Spleen (tissue), 11 donors: ENCODE results near the gene RBM38. TPM values are rescaled to one million over a fixed set of nuclear protein-coding genes. Genes with fewer than 3 reads are reported as not detected.
A peak's percentile ranks its signal among the peaks of the same experiment; 100 is the strongest.

Source experiments
- DNase-seq: peaks from one replicate; pipeline ENCODE4 v3.0.0-alpha.2; 2020
- H3K27ac ChIP-seq, 8 donors: fragments of 200-600 bp; sonication (generic) in 7 of 8; 1 replicate in 4 of 8; 2 replicates in 4 of 8; pipeline versions ENCODE4 v1.5.0 to v1.8.0; 2016 to 2021; ENCODE audit warnings: inconsistent platforms in 4 of 8, mild to moderate bottlenecking in 4 of 8, moderate library complexity in 1 of 8
- H3K27me3 ChIP-seq, 7 donors: fragments of 200-600 bp; sonication (generic) in 6 of 7; replicated peaks in 1 of 7; 1 replicate in 4 of 7; 2 replicates in 3 of 7; pipeline versions ENCODE4 v1.5.0 to v1.8.0; 2016 to 2021; ENCODE audit warnings: inconsistent platforms in 3 of 7, mild to moderate bottlenecking in 1 of 7
- H3K36me3 ChIP-seq, 6 donors: fragments of 200-600 bp; sonication (generic) in 5 of 6; 1 replicate in 4 of 6; 2 replicates in 2 of 6; pipeline versions ENCODE4 v1.5.0 to v1.8.0; 2016 to 2021; ENCODE audit warnings: inconsistent platforms in 2 of 6
- H3K4me1 ChIP-seq, 6 donors: fragments of 200-600 bp; sonication (generic) in 5 of 6; 1 replicate in 3 of 6; 2 replicates in 3 of 6; pipeline versions ENCODE4 v1.5.0 to v1.8.0; 2016 to 2021; ENCODE audit warnings: inconsistent platforms in 3 of 6
- H3K4me3 ChIP-seq, 8 donors: fragments of 200-600 bp; sonication (generic) in 7 of 8; 1 replicate in 4 of 8; 2 replicates in 4 of 8; pipeline versions ENCODE4 v1.5.0 to v1.8.0; 2016 to 2021; ENCODE audit warnings: inconsistent platforms in 4 of 8, mild to moderate bottlenecking in 4 of 8, moderate library complexity in 2 of 8
- H3K9me3 ChIP-seq, 8 donors: fragments of 200-600 bp; sonication (generic) in 7 of 8; 1 replicate in 4 of 8; 2 replicates in 4 of 8; pipeline versions ENCODE4 v1.5.0 to v1.8.0; 2016 to 2021; ENCODE audit warnings: inconsistent platforms in 4 of 8
- CTCF ChIP-seq, 11 experiments: fragments of 200-600 bp in 7 of 11; fragments of 450-650 bp in 4 of 11; sonication (generic) in 4 of 11; IDR thresholded peaks in 8 of 11; conservative IDR thresholded peaks in 3 of 11; 1 replicate in 7 of 11; 2 replicates in 4 of 11; pipeline versions ENCODE4 v1.4.0 to v1.8.0; 2016 to 2021; ENCODE audit warnings: antibody characterized with exemption in 11 of 11, inconsistent platforms in 4 of 11, mild to moderate bottlenecking in 1 of 11
- POLR2A ChIP-seq, 3 donors: fragments of 450-650 bp; IDR thresholded peaks; one replicate each; pipeline ENCODE4 v1.5.1; 2017; ENCODE audit warnings: antibody characterized with exemption in 3 of 3, mild to moderate bottlenecking in 1 of 3
- POLR2AphosphoS5 ChIP-seq, 3 donors: sonication (generic); formaldehyde crosslinking; IDR thresholded peaks; one replicate each; pipeline ENCODE4 v1.5.1; 2017; ENCODE audit warnings: antibody characterized with exemption in 3 of 3
- WGBS, 5 donors: extraction: QIAGEN DNeasy Blood & Tissue Kit in 3 of 5; methylation state at CpG; one replicate each; pipeline versions ENCODE4 v1.1.5 to v1.1.7; 2013 to 2018; 5-methylcytosine and 5-hydroxymethylcytosine counted together
- intact Hi-C: fragments of 100-400 bp; cut with DNase I; formaldehyde crosslinking; loops from one replicate; pipeline ENCODE4 v1.15.0; 2023; ENCODE audit warnings: low total_unique reads
- polyA plus RNA-seq, 3 donors: library from polyadenylated mRNA; stranded (reverse); fragments of 200-250 nt; gene quantifications; one replicate each; pipeline ENCODE4 v1.2.1, GENCODE V29; 2013
- total RNA-seq, 7 donors: library from RNA; depleted of rRNA in 3 of 7; stranded (reverse); fragments of >200 nt in 3 of 7; fragmentation: NEBNext Ultra II Directional in 4 of 7; extraction: Animal tissue kit (Norgen Biotek cat#: 25700) in 4 of 7; gene quantifications; one replicate each; pipeline versions ENCODE4 v1.1.0 to v1.2.1, GENCODE V29; 2016 to 2021
- donor health status: healthy with polysubstance abuse.
- donor health status: DM: no; HTN: no; CAD: no; lungs with moderate emphysema.
- donor health status: DM: no; HTN: no; CAD: no.
- donor health status: Bipolar disorder and iron deficiency.
- donor health status: healthy.
- donor health status: DM: no; HTN: no; CAD: no.
- donor health status: DM: yes; HTN: yes; CAD: no.

The RBM38 gene
- total and polyA plus RNA-seq, 10 donors: 48.6 to 120 (median 65.8) TPM

GRCh38 chr20:57410398-57410920 lies 19.3 kb downstream of the RBM38 start:
- peak overlapping the region in 2 of 8 donors; percentile 28 to 38 for H3K27ac ChIP-seq
- no peak overlapping the region for H3K4me3 ChIP-seq
- intact Hi-C loops: no loop called here
- TF ChIP-seq POLR2AphosphoS5 (IDR thresholded peaks at IDR 0.05): peak in 2 of 3 donors; percentile 11 to 41
- no peak for TF ChIP-seq POLR2A (IDR thresholded peaks at IDR 0.05)
- no peak for TF ChIP-seq CTCF (IDR thresholded peaks at IDR 0.05 in 8 of 11, conservative IDR thresholded peaks at IDR 0.05 in 3 of 11)
- H3K4me1 ChIP-seq: peaks cover 0 to 85% (median 27%) of the 10 kb centered on the region in 6 donors
- peaks cover 3 to 54% (median 52%) of the 10 kb centered on the region in 6 donors for H3K36me3 ChIP-seq
- WGBS, 5 donors: 72 to 86% (median 80%) methylated on average over 13 to 15 of the region's 15 CpGs
- H3K9me3 ChIP-seq: no peaks in the 10 kb centered on the region
- peak; percentile 72 for DNase-seq
- H3K27me3 ChIP-seq: no peaks in the 10 kb centered on the region

GRCh38 chr20:57410924-57411323 lies 19.7 kb downstream of the RBM38 start:
- Histone ChIP-seq H3K4me3 (no peak overlapping the region), H3K9me3 (no peaks in the 10 kb centered on the region), H3K27ac (no peak overlapping the region), H3K4me1 (peaks cover 0 to 81% (median 26%) of the 10 kb centered on the region in 6 donors), H3K27me3 (no peaks in the 10 kb centered on the region), H3K36me3 (peaks cover 3 to 49% (median 47%) of the 10 kb centered on the region in 6 donors)
- TF ChIP-seq POLR2AphosphoS5 (IDR thresholded peaks at IDR 0.05) (no peak), POLR2A (IDR thresholded peaks at IDR 0.05) (no peak), CTCF (IDR thresholded peaks at IDR 0.05 in 8 of 11, conservative IDR thresholded peaks at IDR 0.05 in 3 of 11) (no peak)
- intact Hi-C loops: no loop called here
- 90 to 95% (median 93%) methylated on average over 5 of the region's 5 CpGs for WGBS, 5 donors
- DNase-seq: no peak

GRCh38 chr20:57411406-57412283 lies 20.4 kb downstream of the RBM38 start:
- Histone ChIP-seq H3K27me3 (no peaks in the 10 kb centered on the region), H3K4me1 (peaks cover 0 to 74% (median 22%) of the 10 kb centered on the region in 6 donors), H3K36me3 (peaks cover 3 to 42% (median 40%) of the 10 kb centered on the region in 6 donors), H3K27ac (no peak overlapping the region), H3K4me3 (no peak overlapping the region), H3K9me3 (no peaks in the 10 kb centered on the region)
- intact Hi-C loops: no loop called here
- no peak for TF ChIP-seq CTCF (IDR thresholded peaks at IDR 0.05 in 8 of 11, conservative IDR thresholded peaks at IDR 0.05 in 3 of 11)
- TF ChIP-seq POLR2AphosphoS5 (IDR thresholded peaks at IDR 0.05): no peak
- no peak for TF ChIP-seq POLR2A (IDR thresholded peaks at IDR 0.05)
- peak; percentile 72 for DNase-seq
- WGBS, 5 donors: 87 to 89% (median 87%) methylated on average over 20 to 31 of the region's 31 CpGs
